HG03571 (cell line): ENCODE data around the gene SLC8A1.

Source experiments
- ATAC-seq: cut with Tn5 transposase; IDR thresholded peaks from one replicate; pipeline ENCODE4 v1.9.1; 2021; ENCODE audit not compliant: unreplicated experiment

SLC8A1 gene

GRCh38 chr2:40451918-40452605 lies at the start of gene SLC8A1:
Gene SLC8A1, minus strand, starts transcription at chr2:40452090.
- ATAC-seq: no peak

- ATAC-seq: no peak
These were observed 47.5 kb upstream of the SLC8A1 start for GRCh38 chr2:40499437-40499836.

- ATAC-seq: no peak
These were observed 45.5 kb upstream of the SLC8A1 start for GRCh38 chr2:40497251-40497859.

- ATAC-seq: no peak
These were observed 37.7 kb upstream of the SLC8A1 start for GRCh38 chr2:40489678-40489960.

- no peak for ATAC-seq
These were observed 37.2 kb upstream of the SLC8A1 start for GRCh38 chr2:40488927-40489677.

GRCh38 chr2:40488101-40488601 lies 36.3 kb upstream of the SLC8A1 start:
- ATAC-seq: no peak

GRCh38 chr2:40487602-40488001 lies 35.7 kb upstream of the SLC8A1 start:
- ATAC-seq: no peak

- ATAC-seq: no peak
These were observed 34.0 kb upstream of the SLC8A1 start for GRCh38 chr2:40485854-40486253.

- no peak for ATAC-seq
These were observed 33.4 kb upstream of the SLC8A1 start for GRCh38 chr2:40485318-40485717.

GRCh38 chr2:40483549-40484243 lies 31.8 kb upstream of the SLC8A1 start:
- no peak for ATAC-seq

GRCh38 chr2:40480596-40480995 lies 28.7 kb upstream of the SLC8A1 start:
- ATAC-seq: no peak

- ATAC-seq: no peak
These were observed 28.2 kb upstream of the SLC8A1 start for GRCh38 chr2:40480073-40480472.

- no peak for ATAC-seq
These were observed 25.5 kb upstream of the SLC8A1 start for GRCh38 chr2:40477361-40477760.

- ATAC-seq: no peak
These were observed 24.5 kb upstream of the SLC8A1 start for GRCh38 chr2:40476436-40476835.

- no peak for ATAC-seq
These were observed 22.4 kb upstream of the SLC8A1 start for GRCh38 chr2:40474306-40474705.

GRCh38 chr2:40471866-40472265 lies 20.0 kb upstream of the SLC8A1 start:
- ATAC-seq: no peak

GRCh38 chr2:40470822-40471813 lies 19.2 kb upstream of the SLC8A1 start:
- no peak for ATAC-seq

GRCh38 chr2:40466935-40467572 lies 15.2 kb upstream of the SLC8A1 start:
- no peak for ATAC-seq

- ATAC-seq: no peak
These were observed 14.5 kb upstream of the SLC8A1 start for GRCh38 chr2:40466332-40466906.

- no peak for ATAC-seq
These were observed 11.2 kb upstream of the SLC8A1 start for GRCh38 chr2:40463112-40463511.
